Measurements from ENCODE around the gene PAPPA.

GRCh38 chr9:116380496-116380995 is 227.0 kb downstream of the PAPPA start:
- no peak for TF ChIP-seq POLR2A (IDR thresholded peaks at IDR 0.05; ENCODE audit: low read length)
- TF ChIP-seq GATA1 (IDR thresholded peaks at IDR 0.05; ENCODE audit: low read depth, low read length) = no peak
